HK-2 (cell line): ENCODE measurements around the gene LTA.
"Not testable (repeated sequence)": the region's sequence is repeated elsewhere in the genome, so short reads cannot be mapped to it uniquely, and the experiment has no call there.

Source experiments
- DNase-seq: peaks from one replicate; pipeline ENCODE4 v3.0.0-alpha.2; 2018; ENCODE audit not compliant: unreplicated experiment

LTA gene

DNA sequence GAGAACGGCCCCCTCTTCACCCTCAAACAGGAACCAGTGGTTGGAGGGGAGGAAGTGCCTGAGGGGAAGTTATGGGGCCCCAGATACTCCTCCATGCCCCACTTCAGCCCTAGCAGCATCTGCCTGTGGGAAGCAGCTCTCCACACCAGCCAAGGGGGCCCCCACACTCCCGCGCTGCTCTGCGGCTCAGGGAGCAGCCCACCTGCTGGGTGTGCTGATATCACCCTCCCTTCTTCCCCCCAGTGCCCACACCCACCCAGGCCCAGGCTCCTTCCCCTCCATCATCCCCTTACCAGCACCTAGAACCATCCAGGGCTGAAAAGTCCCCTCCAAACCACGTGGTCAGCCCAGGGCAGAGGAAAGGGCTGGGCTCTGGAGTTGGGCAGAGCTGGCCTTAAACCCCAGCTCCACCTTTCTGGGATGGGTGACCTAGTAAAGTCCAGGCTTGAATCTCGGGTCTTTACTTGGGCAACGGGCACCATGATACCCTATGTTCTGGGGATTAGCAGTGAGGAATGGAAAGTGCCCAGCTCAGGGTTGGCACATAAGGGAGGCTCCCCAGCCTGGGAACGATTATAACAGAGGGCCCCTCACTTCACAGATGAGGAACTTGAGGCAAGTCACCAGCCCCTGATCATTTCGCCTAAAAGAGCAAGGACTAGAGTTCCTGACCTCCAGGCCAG, 14.7 kb downstream of the LTA start:
- no peak for DNase-seq

GRCh38 chr6:31587791-31588777, 16.0 kb downstream of the LTA start:
- no peak for DNase-seq

DNA sequence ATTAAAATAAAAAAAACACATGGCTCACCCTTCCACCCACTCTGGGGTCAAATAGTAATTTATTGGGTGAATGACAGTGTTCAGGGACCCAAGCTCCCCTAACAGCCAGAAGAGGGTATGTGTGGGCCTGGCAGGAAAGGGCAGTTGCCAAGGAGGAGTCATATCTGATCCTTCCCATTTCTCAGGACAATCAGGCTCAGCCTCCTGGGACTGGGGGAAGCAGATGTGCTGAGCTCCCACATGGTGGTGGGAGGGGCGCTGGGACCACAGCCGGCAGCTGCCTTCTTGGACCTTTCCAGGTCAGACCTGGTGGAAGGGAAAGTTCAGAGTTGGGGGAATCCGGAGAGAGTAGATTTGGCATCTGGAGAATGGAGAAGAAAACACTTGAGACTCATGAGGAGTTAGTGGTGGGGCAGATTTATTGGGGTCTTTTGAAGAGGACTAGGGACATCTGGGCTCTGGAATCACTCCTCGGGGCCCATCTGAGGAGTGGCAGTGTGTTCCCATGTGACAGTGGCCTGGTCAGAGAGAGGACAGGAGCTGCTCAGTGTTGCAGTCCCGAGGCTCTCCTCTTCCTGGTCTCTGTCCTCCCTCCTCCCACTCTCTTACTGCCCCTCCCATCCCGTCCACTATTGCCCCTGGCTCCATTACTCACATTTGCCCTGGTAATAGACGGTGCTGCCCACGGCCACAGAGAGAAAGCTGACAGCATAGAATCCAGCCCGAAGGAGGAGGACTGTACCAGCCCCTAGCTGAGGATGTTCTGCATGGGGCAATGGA, 17.0 kb downstream of the LTA start:
- DNase-seq, result no peak

DNA sequence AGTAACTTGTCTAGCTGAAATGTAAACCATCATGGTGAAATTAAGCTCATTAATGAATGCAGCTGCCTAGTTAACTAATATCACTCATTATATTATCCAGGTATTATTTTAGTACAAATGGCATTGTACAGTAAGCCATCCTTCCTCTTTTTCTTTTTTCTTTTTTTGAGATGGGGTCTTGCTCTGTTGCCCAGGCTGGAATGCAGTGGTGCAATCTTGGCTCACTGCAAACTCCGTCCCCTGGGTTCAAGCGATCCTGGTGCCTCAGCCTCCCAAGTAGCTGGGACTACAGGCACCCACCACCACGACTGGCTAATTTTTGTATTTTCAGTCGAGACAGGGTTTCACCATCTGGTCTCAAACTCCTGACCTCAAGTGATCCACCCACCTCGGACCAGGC, 18.6 kb downstream of the LTA start:
- DNase-seq, result not testable (repeated sequence)

DNA sequence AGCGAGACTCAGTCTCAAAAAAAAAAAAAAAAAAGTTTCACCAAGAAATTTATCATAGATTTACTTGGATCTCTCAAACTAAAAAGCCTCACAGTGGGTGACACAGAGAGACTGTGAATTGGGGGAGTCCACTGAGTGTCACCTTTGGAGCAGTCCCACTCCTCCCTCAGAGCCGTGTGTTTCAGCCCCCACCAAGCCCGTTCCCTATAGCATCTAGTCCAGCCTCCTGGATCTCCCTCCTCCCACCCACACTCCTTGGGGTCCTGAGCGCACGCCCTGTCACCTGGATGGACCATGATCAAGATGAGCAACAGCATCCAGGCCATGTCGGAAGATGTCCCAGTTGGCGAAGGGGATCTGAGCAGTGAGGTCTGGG, 20.3 kb downstream of the LTA start:
- no peak for DNase-seq

- no peak for DNase-seq
These were observed 24.9 kb downstream of the LTA start for GRCh38 chr6:31597006-31597405.

- no peak for DNase-seq
These were observed 35.2 kb downstream of the LTA start for GRCh38 chr6:31607317-31607716.

GRCh38 chr6:31609519-31610406, 37.7 kb downstream of the LTA start:
- DNase-seq, result no peak

- DNase-seq, result no peak
These were observed 38.9 kb downstream of the LTA start for GRCh38 chr6:31610968-31611367.

- DNase-seq, result no peak
These were observed 42.1 kb downstream of the LTA start for GRCh38 chr6:31614075-31614619.

DNA sequence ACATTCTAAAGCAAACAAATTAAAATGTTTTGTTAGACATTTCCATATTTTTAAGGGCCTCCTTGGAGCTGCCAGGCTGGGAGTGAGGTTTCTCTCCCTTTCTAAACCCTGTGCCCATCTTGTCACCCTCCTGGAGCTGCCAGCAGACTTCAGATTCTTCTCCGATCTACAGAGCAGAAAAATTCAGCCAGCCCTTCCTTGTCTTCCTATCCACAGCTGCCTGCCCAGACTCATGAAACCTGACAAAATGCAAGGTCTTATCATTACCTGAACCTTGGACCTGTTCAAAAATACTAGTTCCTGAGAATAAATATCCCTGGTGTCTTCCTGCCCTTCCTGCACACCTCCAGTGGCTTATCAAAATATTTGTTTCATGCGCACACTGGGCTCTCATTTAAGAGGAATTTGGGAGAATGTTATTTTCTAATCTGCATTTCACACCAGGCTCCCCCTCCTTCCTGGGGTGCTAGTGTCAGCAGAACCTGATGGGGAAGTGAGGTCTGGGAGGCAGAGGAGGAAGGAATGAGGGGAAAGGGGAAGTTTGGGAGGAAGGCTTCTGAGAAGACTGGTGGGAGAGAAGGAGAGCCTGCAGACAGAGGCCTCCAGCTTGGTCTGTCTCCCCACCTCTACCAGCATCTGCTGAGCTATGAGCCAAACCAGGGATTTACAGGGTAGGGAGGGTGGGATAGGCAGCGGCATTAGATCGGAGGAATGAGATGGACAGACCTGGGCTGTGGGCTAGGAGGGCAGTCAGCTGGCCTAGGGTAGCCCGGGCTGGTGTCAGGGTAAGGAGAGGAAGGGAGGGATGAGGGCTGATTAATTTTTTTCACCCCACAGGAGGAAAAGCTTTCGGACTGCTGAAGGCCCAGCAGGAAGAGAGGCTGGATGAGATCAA, 42.8 kb downstream of the LTA start, which contains the start of gene AIF1:
TSS of gene AIF1 (plus strand) at position 551 of the 895 bp plus-strand sequence. CDS start at position 647, 96 bp downstream.
- DNase-seq, result no peak

DNA sequence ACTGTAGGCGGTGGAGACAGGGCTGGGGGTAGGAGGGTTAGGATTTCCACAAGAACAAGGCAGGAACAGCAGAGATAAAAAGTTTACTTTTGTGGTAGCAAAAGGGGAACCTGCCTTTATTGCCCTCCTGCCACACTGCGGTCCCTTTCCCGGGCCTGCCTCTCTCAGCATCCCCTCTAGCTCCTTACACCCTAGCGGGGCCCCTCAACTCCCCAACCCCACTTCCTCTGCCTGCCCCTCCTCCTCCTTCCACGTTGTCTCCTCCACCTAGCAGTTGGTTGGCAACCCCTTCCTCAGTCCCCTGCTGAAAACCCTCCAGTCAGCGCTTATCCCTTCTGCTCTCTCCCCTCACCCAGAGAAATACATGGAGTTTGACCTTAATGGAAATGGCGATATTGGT, 43.7 kb downstream of the LTA start:
- DNase-seq, result no peak

DNA sequence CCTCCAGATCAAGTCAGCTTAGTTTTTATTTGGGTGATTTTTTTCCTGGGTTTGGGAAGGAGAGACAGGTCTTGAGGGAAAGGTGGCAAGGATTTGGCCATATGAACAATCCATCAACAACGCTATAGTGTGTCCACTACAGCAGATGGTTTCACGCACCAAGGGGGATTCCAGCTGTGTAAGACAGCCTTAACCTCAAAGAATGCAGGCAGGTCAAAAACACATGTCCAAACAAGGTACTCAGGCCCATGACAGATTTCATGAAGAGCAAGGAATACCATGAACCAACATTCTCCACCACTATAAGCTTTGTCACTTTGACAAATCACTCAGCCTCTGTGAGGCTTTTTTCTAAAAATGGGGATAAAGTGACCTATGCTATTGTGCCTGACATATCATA, 44.9 kb downstream of the LTA start:
- no peak for DNase-seq

- peak; percentile 97 for DNase-seq
These were observed 47.9 kb downstream of the LTA start for GRCh38 chr6:31619805-31620585.

DNA sequence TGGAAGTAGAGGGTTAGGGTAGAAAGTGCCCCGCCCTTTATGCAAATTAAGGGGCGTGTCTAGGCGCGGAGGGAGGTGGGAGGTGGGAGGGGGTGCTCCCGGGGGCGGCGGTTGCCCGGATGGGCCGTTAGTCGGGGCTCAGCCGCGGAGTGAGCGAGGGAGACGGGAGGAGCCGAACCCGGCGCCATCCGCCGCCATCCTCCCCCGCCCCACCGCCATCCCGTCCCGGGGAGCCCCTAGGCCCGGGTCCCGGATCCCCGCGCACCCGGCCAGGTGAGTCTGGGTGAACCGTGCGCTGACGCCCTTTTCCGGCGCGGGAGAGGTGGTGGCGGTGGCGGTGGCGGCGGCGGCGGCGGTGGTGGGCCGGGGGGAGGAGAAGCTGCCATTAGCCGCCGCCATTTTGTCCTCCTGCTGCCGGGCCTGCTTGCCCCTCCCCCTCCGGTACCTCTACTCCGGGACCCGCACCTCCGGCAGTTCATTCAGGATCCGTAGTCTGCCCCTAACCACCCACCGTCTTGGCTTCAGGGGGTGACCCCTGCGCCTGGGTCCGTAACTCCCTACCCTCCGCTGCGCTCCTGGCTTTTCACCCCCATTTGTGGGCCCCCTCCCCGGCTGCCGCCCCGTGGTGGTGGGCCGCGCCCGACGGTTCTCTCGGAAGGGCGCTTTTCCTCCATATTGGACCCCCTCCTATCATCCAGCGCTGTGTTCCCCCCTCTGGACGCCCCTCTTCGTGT, 48.7 kb downstream of the LTA start, which contains the start of gene PRRC2A:
TSS of gene PRRC2A (plus strand) at position 130 of the 734 bp plus-strand sequence. CDS start 2,075 bp downstream, outside the sequence.
- no peak for DNase-seq

GRCh38 chr6:31621320-31621939, 49.3 kb downstream of the LTA start:
- no peak for DNase-seq

- no peak for DNase-seq
These were observed 49.9 kb downstream of the LTA start for GRCh38 chr6:31621991-31622390.

DNA sequence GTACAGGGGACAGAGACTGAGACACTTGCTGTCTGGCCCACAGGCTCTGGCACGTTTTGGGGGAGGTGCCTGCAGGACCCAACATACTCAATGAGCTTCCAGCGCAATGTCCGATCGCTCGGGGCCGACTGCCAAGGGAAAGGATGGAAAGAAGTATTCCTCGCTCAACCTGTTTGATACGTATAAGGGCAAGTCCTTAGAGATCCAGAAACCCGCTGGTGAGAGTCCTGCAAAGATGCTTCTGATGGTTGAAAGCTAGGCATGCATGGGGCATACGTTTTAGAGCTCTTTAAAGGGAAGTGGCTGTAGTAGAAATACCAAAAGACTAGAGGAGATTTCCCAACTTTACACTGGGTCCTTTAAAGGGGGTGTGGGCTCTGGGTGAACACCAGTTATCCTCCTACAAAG, 50.6 kb downstream of the LTA start:
- no peak for DNase-seq
